ENCODE results near the gene CFAP251. TPM values are rescaled to one million over a fixed set of nuclear protein-coding genes. Genes with fewer than 3 reads are reported as not detected.

CFAP251 gene
- total RNA-seq, 4 donors from 2014 or later = 0.41 to 1.7 TPM; not detected in 2

DNA sequence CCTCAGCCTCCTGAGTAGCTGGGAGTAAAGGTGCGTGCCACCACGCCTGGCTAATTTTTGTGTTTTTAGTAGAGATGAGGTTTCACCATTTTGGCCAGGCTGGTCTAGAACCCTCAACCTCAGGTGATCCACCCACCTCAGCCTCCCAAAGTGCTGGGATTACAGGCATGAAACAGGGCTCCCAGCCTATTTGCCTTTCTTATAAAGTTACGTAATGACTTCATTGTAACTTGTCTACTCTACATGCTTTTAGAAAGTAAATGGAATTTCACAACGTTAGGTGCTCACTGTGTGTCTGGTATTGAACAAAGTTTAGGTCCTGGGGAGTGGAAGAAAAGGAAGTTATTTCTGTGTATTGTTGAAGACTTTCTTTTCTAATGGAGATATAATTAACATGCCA is 12.5 kb downstream of the CFAP251 start:
- intact Hi-C loops (cut with DNase I; ENCODE audit: low total_unique reads) = no loop called here
- WGBS, 2 donors (ENCODE audit: low coverage in 1 of 2) = 72 to 87% methylated on average over 2 to 4 of the region's 4 CpGs
- Histone ChIP-seq H3K4me3 (no peak overlapping the region), H3K27me3 (no peaks in the 10 kb centered on the region), H3K27ac (no peak overlapping the region), H3K36me3 (no peaks in the 10 kb centered on the region), H3K4me1 (no peaks in the 10 kb centered on the region), H3K9me3 (no peaks in the 10 kb centered on the region)
- DNase-seq = no peak
- TF ChIP-seq POLR2AphosphoS5 (IDR thresholded peaks at IDR 0.05) (no peak), EP300 (IDR thresholded peaks at IDR 0.05; ENCODE audit: low read depth) (no peak)
- in situ Hi-C loops (cut with MboI; ENCODE audit: low pct_ligation_motif_present in 1 of 4, low pct_unique_long_range_greater_than_20kb in 1 of 4, low sequenced_read_pairs in 3 of 4) = no loop called here

DNA sequence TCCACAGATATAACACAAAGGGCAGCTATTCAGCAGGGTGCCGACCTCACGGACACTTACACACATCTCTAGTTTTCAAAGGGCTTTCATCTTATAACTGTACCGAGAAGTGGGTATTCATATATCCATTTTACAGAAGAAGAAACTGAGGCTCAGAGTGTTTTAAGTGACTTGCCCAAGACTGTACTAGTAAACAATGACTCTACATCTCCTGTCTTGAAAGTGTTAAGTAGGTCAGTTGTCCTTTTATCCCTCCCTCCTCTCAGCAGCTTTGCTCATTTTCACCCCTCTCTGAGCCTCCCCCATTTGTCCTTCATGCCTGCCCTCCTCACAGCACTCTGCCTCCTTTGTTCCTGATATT is 13.8 kb downstream of the CFAP251 start:
- H3K27ac ChIP-seq = no peak overlapping the region
- intact Hi-C loops (cut with DNase I; ENCODE audit: low total_unique reads) = no loop called here
- 90% methylated on average over 3 of the region's 3 CpGs; no CpG with 5 or more reads in 1 of the 2 donors for WGBS, 2 donors (ENCODE audit: low coverage in 1 of 2)
- H3K4me1 ChIP-seq = no peaks in the 10 kb centered on the region
- no peaks in the 10 kb centered on the region for H3K27me3 ChIP-seq
- no peak overlapping the region for H3K4me3 ChIP-seq
- in situ Hi-C loops (cut with MboI; ENCODE audit: low pct_ligation_motif_present in 1 of 4, low pct_unique_long_range_greater_than_20kb in 1 of 4, low sequenced_read_pairs in 3 of 4) = no loop called here
- H3K9me3 ChIP-seq = no peaks in the 10 kb centered on the region
- H3K36me3 ChIP-seq = no peaks in the 10 kb centered on the region
- DNase-seq = no peak
- TF ChIP-seq POLR2AphosphoS5 (IDR thresholded peaks at IDR 0.05) = no peak
- no peak for TF ChIP-seq EP300 (IDR thresholded peaks at IDR 0.05; ENCODE audit: low read depth)
- TF ChIP-seq, protein P1, sequence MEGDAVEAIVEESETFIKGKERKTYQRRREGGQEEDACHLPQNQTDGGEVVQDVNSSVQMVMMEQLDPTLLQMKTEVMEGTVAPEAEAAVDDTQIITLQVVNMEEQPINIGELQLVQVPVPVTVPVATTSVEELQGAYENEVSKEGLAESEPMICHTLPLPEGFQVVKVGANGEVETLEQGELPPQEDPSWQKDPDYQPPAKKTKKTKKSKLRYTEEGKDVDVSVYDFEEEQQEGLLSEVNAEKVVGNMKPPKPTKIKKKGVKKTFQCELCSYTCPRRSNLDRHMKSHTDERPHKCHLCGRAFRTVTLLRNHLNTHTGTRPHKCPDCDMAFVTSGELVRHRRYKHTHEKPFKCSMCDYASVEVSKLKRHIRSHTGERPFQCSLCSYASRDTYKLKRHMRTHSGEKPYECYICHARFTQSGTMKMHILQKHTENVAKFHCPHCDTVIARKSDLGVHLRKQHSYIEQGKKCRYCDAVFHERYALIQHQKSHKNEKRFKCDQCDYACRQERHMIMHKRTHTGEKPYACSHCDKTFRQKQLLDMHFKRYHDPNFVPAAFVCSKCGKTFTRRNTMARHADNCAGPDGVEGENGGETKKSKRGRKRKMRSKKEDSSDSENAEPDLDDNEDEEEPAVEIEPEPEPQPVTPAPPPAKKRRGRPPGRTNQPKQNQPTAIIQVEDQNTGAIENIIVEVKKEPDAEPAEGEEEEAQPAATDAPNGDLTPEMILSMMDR (IDR thresholded peaks at IDR 0.05) = no peak
- TF ChIP-seq POLR2A (IDR thresholded peaks at IDR 0.05) = no peak

DNA sequence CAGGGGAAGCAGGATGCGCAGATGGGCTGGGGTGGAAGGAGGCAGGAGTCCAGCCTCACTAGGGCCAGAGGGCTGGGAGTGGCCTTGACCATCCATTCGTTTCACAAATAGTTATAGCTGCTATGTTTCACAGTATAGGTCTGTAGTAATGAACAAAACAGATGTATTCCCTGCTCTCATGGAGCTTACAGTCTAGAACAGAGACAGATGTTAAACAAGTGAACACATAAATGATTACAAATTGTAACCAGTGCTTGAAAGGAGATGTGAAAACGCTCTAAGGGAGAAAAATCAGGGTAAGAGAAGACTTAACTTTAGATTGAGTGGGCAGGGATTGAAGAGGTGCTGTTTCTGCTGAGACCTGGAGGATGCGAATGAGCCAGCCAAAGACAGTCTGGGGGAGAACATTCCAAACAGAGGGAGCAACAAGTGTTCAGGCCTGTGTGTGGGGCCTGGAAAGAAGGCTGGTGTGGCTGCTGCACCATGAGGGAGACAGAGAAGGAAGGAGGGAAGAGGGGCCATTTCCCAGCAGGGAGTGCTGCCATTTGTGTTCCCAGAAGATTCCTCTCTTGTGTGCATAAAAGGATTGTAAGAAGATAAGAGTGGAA is 14.6 kb downstream of the CFAP251 start:
- Histone ChIP-seq H3K27me3 (no peaks in the 10 kb centered on the region), H3K27ac (no peak overlapping the region), H3K9me3 (no peaks in the 10 kb centered on the region), H3K4me3 (no peak overlapping the region), H3K36me3 (no peaks in the 10 kb centered on the region), H3K4me1 (no peaks in the 10 kb centered on the region)
- no peak for DNase-seq
- in situ Hi-C loops (cut with MboI; ENCODE audit: low pct_ligation_motif_present in 1 of 4, low pct_unique_long_range_greater_than_20kb in 1 of 4, low sequenced_read_pairs in 3 of 4) = no loop called here
- WGBS, 2 donors (ENCODE audit: low coverage in 1 of 2) = 89 to 90% methylated on average over 2 to 4 of the region's 4 CpGs
- intact Hi-C loops (cut with DNase I; ENCODE audit: low total_unique reads) = no loop called here
- TF ChIP-seq POLR2AphosphoS5 (IDR thresholded peaks at IDR 0.05) (no peak), POLR2A (IDR thresholded peaks at IDR 0.05) (no peak), EP300 (IDR thresholded peaks at IDR 0.05; ENCODE audit: low read depth) (no peak)
- TF ChIP-seq, protein P1 (IDR thresholded peaks at IDR 0.05) = no peak

DNA sequence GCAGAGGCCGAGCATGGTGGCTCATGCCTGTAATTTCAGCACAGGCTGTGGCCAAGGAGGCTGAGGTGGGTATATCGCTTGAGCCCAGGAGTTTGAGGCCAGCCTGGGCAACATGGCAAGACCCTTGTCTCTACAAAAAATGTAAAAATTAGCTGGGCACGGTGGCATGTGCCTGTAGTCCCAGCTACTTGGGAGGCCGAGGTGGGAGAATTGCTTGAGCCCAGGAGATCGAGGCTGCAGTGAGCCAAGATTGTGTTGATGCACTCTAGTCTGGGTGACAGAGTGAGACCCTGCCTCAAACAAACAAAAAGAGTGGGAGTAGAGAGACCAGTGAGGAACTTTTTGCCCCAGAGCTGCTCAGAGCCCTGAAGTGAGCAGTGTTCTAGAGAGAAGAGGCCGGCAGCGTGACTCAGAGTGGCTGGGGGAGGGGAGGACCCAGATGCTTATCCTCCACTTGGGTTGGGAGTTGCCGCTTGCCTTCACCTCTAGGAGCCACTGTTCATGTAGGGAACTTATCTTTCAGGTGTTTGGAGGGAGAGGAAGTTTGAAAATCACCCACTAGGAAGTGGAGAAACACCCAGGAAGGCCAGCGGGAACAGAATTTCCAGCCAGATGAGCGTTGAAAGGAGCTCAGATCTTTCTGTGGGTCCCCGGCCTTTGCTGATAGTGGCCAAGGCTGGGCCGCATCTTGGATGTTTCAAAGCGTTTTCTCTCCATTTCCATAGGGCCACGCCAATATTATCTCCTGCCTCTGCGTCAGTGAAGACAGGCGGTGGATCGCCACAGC is 15.3 kb downstream of the CFAP251 start:
- in situ Hi-C loops (cut with MboI; ENCODE audit: low pct_ligation_motif_present in 1 of 4, low pct_unique_long_range_greater_than_20kb in 1 of 4, low sequenced_read_pairs in 3 of 4) (no loop called here), intact Hi-C loops (cut with DNase I; ENCODE audit: low total_unique reads) (no loop called here)
- TF ChIP-seq EP300 (IDR thresholded peaks at IDR 0.05; ENCODE audit: low read depth) (no peak), POLR2A (IDR thresholded peaks at IDR 0.05) (no peak), POLR2AphosphoS5 (IDR thresholded peaks at IDR 0.05) (no peak)
- TF ChIP-seq, protein P1 (IDR thresholded peaks at IDR 0.05) = no peak
- no peak for DNase-seq
- Histone ChIP-seq H3K4me1 (no peaks in the 10 kb centered on the region), H3K4me3 (no peak overlapping the region), H3K9me3 (no peaks in the 10 kb centered on the region), H3K36me3 (no peaks in the 10 kb centered on the region), H3K27ac (no peak overlapping the region), H3K27me3 (no peaks in the 10 kb centered on the region)
- WGBS, 2 donors (ENCODE audit: low coverage in 1 of 2) = 91 to 93% methylated on average over 4 to 17 of the region's 17 CpGs

All from transverse colon (tissue), 4 donors.